Nephron (organoid): Measurements from ENCODE around the gene CA7.

ENCODE experiments used
- H3K27ac Mint-ChIP-seq, 3 experiments: 2 replicates each; pipeline ENCODE4 v1.8.0; 2020; ENCODE audit warnings: mixed read lengths in 3 of 3, mild to moderate bottlenecking in 2 of 3, moderate library complexity in 1 of 3
- H3K27me3 Mint-ChIP-seq: 2 replicates; pipeline ENCODE4 v1.8.0; 2021; ENCODE audit warnings: low read depth, mild to moderate bottlenecking, moderate library complexity, mixed read lengths
- H3K36me3 Mint-ChIP-seq: 2 replicates; pipeline ENCODE4 v1.8.0; 2020; ENCODE audit warnings: low read depth, mixed read lengths
- H3K4me1 Mint-ChIP-seq: 2 replicates; pipeline ENCODE4 v1.8.0; 2020; ENCODE audit warnings: mixed read lengths
- H3K4me3 Mint-ChIP-seq, 3 experiments: 2 replicates each; pipeline ENCODE4 v1.8.0; 2020; ENCODE audit warnings: mild to moderate bottlenecking in 3 of 3, mixed read lengths in 3 of 3, moderate library complexity in 2 of 3
- H3K9me3 Mint-ChIP-seq: 2 replicates; pipeline ENCODE4 v1.8.0; 2020; ENCODE audit warnings: mixed read lengths
- TF ChIP-seq, protein P1 (sequence below), 3 experiments: fragments of 200-600 bp; sonication (generic); IDR thresholded peaks; one replicate each; pipeline ENCODE4 v1.5.0; 2021; ENCODE audit warnings: antibody characterized with exemption in 3 of 3; ENCODE audit not compliant: unreplicated experiment in 3 of 3

The CA7 gene

DNA sequence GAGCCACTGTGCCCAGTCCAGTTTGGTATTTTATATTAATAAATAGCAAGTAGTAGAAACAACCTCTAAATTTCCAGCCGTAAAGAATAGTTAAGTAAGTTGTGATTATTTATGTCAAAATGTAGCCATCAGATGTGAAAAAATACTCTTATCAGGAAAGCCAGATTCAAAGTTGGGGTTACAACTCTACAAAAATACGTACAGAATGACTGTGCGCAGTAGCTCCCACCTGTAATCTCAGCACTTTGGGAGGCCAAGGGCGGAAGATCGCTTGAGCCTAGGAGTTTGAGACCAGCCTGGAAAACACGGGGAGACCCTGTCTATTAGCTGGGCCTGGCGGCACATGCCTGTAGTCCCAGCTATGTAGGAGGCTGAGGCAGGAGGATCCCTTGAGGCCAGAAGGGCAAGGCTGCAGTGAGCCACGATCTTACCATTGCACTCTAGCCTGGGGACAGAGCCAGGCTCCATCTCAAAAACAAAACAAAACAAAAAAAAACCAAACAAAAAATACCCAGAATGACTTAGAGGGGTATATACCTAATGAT is 37.8 kb downstream of the CA7 start:
- Mint-ChIP-seq H3K27me3 (peaks cover 15% of the 10 kb centered on the region), H3K4me3 (peak overlapping the region; percentile 31 to 74 (median 69)), H3K27ac (no peak overlapping the region), H3K36me3 (peaks cover 18% of the 10 kb centered on the region), H3K4me1 (peaks cover 11% of the 10 kb centered on the region), H3K9me3 (no peaks in the 10 kb centered on the region)
- TF ChIP-seq, protein P1, sequence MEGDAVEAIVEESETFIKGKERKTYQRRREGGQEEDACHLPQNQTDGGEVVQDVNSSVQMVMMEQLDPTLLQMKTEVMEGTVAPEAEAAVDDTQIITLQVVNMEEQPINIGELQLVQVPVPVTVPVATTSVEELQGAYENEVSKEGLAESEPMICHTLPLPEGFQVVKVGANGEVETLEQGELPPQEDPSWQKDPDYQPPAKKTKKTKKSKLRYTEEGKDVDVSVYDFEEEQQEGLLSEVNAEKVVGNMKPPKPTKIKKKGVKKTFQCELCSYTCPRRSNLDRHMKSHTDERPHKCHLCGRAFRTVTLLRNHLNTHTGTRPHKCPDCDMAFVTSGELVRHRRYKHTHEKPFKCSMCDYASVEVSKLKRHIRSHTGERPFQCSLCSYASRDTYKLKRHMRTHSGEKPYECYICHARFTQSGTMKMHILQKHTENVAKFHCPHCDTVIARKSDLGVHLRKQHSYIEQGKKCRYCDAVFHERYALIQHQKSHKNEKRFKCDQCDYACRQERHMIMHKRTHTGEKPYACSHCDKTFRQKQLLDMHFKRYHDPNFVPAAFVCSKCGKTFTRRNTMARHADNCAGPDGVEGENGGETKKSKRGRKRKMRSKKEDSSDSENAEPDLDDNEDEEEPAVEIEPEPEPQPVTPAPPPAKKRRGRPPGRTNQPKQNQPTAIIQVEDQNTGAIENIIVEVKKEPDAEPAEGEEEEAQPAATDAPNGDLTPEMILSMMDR (IDR thresholded peaks at IDR 0.05; ENCODE audit: unreplicated experiment in 3 of 3) = no peak

DNA sequence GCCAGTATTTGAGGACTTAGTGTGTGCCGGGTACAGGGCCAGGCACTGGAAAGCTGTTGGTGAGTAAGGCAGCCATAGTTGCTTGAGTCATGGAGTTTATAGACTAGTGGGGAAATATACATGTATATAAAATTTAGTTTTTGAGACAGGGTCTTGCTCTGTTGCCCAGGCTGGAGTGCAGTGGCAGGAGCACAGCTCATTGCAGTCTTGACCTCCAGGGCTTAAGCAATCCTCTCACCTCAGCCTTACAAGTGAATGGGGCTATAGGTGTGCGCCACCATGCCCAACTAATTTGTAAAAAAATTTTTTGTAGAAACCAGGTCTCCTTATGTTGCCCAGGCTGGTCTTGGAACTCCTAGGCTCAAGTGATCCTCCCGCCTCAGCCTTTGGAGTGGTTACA is 38.5 kb downstream of the CA7 start:
- peaks cover 11% of the 10 kb centered on the region for H3K4me1 Mint-ChIP-seq
- peaks cover 22% of the 10 kb centered on the region for H3K36me3 Mint-ChIP-seq
- H3K27me3 Mint-ChIP-seq = peaks cover 15% of the 10 kb centered on the region

DNA sequence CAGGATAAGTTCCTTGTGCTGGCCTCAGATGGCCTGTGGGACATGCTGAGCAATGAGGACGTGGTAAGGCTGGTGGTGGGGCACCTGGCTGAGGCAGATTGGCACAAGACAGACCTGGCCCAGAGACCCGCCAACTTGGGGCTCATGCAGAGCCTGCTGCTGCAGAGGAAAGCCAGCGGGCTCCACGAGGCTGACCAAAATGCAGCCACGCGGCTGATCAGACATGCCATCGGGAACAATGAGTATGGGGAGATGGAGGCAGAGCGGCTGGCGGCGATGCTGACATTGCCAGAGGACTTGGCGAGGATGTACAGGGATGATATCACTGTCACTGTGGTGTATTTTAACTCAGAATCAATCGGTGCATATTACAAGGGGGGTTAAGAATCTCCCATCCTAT is 41.3 kb downstream of the CA7 start:
- peaks cover under 1% of the 10 kb centered on the region for H3K4me1 Mint-ChIP-seq
- H3K9me3 Mint-ChIP-seq = no peaks in the 10 kb centered on the region
- no peak overlapping the region for H3K4me3 Mint-ChIP-seq
- peaks cover 27% of the 10 kb centered on the region for H3K36me3 Mint-ChIP-seq
- H3K27me3 Mint-ChIP-seq = no peaks in the 10 kb centered on the region
- H3K27ac Mint-ChIP-seq = no peak overlapping the region
- TF ChIP-seq, protein P1 (IDR thresholded peaks at IDR 0.05; ENCODE audit: unreplicated experiment in 3 of 3) = no peak

More for the DNA sequence above, 38.5 kb downstream of the CA7 start:
- H3K4me3 Mint-ChIP-seq = peak overlapping the region; percentile 17 to 54 (median 45)
- TF ChIP-seq, protein P1 (IDR thresholded peaks at IDR 0.05; ENCODE audit: unreplicated experiment in 3 of 3) = no peak
- H3K9me3 Mint-ChIP-seq = no peaks in the 10 kb centered on the region
- no peak overlapping the region for H3K27ac Mint-ChIP-seq

DNA sequence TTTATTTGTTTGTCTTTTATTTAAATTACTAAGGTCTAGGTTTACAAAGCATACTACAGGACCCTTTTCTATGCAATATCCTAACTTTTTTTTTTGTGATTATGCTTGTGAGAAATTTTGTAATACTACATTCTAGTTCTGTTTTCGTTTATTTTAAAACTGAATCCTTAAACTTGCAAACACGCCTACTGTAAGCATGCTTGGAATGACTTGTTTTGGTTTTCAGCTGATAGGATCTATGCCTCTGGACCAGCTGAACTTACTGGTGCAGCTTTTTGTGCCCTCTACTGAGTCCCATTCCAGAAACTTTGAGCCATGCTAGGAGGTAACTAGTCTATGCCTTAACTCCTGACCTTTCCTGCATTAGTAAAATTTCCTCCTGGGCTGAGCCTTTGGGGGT is 42.1 kb downstream of the CA7 start:
- Mint-ChIP-seq H3K27ac (no peak overlapping the region), H3K36me3 (peaks cover 27% of the 10 kb centered on the region), H3K4me1 (no peaks in the 10 kb centered on the region), H3K27me3 (no peaks in the 10 kb centered on the region), H3K4me3 (no peak overlapping the region), H3K9me3 (no peaks in the 10 kb centered on the region)
- TF ChIP-seq, protein P1 (IDR thresholded peaks at IDR 0.05; ENCODE audit: unreplicated experiment in 3 of 3) = no peak

DNA sequence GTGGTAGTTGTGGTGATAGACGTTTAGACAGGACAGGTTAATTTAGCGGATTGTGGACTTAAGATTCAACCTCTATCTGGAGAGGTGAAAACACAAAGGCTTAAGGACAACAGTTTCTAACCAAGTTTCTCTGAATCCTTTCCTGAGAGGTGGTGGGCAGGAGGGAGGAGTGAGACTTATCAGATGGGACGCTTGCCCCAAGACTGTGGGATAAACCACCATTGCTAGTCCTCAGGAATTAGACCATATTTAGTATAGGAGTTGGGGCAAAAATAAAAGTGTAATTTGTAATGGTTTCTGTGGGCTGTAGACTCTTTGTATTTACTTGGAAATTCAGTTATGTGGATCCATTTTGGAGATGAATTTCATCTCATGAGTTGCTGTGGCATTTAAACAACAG is 42.7 kb downstream of the CA7 start:
- no peaks in the 10 kb centered on the region for H3K9me3 Mint-ChIP-seq
- H3K27ac Mint-ChIP-seq = no peak overlapping the region
- H3K4me1 Mint-ChIP-seq = no peaks in the 10 kb centered on the region
- no peaks in the 10 kb centered on the region for H3K27me3 Mint-ChIP-seq
- no peak overlapping the region for H3K4me3 Mint-ChIP-seq
- H3K36me3 Mint-ChIP-seq = peaks cover 27% of the 10 kb centered on the region
- TF ChIP-seq, protein P1 (IDR thresholded peaks at IDR 0.05; ENCODE audit: unreplicated experiment in 3 of 3) = no peak
